Measurements from ENCODE around the gene CHAMP1.

DNA sequence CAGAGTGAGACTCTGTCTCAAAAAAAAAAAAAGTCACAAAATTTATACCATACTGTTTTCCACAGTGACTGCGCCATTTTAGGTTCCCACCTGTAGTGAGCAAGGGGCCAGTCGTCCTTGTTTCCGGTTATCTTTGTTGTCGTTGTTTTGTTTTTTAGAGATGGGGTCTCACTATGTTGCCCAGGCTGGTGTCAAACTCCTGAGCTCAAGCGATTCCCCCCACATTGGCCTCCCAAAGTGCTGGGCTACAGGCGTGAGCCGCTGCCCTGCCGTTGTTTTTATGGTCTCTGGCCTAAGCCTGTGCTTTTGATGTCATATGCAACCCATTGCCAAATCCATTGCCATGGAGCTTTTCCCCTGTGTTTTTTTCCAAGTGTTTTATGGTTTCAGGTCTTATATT, 29.6 kb upstream of the CHAMP1 start:
- TF ChIP-seq, protein P1, sequence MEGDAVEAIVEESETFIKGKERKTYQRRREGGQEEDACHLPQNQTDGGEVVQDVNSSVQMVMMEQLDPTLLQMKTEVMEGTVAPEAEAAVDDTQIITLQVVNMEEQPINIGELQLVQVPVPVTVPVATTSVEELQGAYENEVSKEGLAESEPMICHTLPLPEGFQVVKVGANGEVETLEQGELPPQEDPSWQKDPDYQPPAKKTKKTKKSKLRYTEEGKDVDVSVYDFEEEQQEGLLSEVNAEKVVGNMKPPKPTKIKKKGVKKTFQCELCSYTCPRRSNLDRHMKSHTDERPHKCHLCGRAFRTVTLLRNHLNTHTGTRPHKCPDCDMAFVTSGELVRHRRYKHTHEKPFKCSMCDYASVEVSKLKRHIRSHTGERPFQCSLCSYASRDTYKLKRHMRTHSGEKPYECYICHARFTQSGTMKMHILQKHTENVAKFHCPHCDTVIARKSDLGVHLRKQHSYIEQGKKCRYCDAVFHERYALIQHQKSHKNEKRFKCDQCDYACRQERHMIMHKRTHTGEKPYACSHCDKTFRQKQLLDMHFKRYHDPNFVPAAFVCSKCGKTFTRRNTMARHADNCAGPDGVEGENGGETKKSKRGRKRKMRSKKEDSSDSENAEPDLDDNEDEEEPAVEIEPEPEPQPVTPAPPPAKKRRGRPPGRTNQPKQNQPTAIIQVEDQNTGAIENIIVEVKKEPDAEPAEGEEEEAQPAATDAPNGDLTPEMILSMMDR (IDR thresholded peaks at IDR 0.05): no peak
- TF ChIP-seq POLR2A (IDR thresholded peaks at IDR 0.05): no peak
